ENCODE results near the gene ARHGAP6. TPM values are rescaled to one million over a fixed set of nuclear protein-coding genes. Genes with fewer than 3 reads are reported as not detected.
A peak's percentile ranks its signal among the peaks of the same experiment; 100 is the strongest.

The ARHGAP6 gene
- total RNA-seq, 1 donor from 2014 or later: 3.1 TPM

GRCh38 chrX:11137543-11138139 is 528.1 kb downstream of the ARHGAP6 start:
- H3K27me3 ChIP-seq (ENCODE audit: low read depth): no peaks in the 10 kb centered on the region
- no peaks in the 10 kb centered on the region for H3K36me3 ChIP-seq
- no peaks in the 10 kb centered on the region for H3K4me1 ChIP-seq
- no peaks in the 10 kb centered on the region for H3K9me3 ChIP-seq (replicated peaks)
- intact Hi-C loops (cut with micrococcal nuclease): no loop called here
- no peak overlapping the region for H3K27ac ChIP-seq (replicated peaks)
- DNase-seq: no peak
- peak; percentile 68 for TF ChIP-seq CTCF (IDR thresholded peaks at IDR 0.05; ENCODE audit: borderline replicate concordance)
- H3K4me3 ChIP-seq: no peak overlapping the region

GRCh38 chrX:11135564-11136185 is 530.0 kb downstream of the ARHGAP6 start:
- no peak overlapping the region for H3K27ac ChIP-seq (replicated peaks)
- no peaks in the 10 kb centered on the region for H3K27me3 ChIP-seq (ENCODE audit: low read depth)
- no peak for TF ChIP-seq CTCF (IDR thresholded peaks at IDR 0.05; ENCODE audit: borderline replicate concordance)
- no peak overlapping the region for H3K4me3 ChIP-seq
- H3K4me1 ChIP-seq: no peaks in the 10 kb centered on the region
- intact Hi-C loops (cut with micrococcal nuclease): no loop called here
- no peaks in the 10 kb centered on the region for H3K9me3 ChIP-seq (replicated peaks)
- DNase-seq: no peak
- no peaks in the 10 kb centered on the region for H3K36me3 ChIP-seq

- intact Hi-C loops (cut with micrococcal nuclease): no loop called here
Observed at GRCh38 chrX:11131146-11131545, 534.6 kb downstream of the ARHGAP6 start.

GRCh38 chrX:11130136-11130535 is 535.6 kb downstream of the ARHGAP6 start:
- intact Hi-C loops (cut with micrococcal nuclease): no loop called here
- H3K4me1 ChIP-seq: no peaks in the 10 kb centered on the region

More at GRCh38 chrX:11131146-11131545, 534.6 kb downstream of the ARHGAP6 start:
- H3K4me3 ChIP-seq: no peak overlapping the region
- DNase-seq: no peak
- no peaks in the 10 kb centered on the region for H3K4me1 ChIP-seq
- H3K27me3 ChIP-seq (ENCODE audit: low read depth): no peaks in the 10 kb centered on the region
- H3K27ac ChIP-seq (replicated peaks): no peak overlapping the region
- no peaks in the 10 kb centered on the region for H3K9me3 ChIP-seq (replicated peaks)
- H3K36me3 ChIP-seq: no peaks in the 10 kb centered on the region
- no peak for TF ChIP-seq CTCF (IDR thresholded peaks at IDR 0.05; ENCODE audit: borderline replicate concordance)

GRCh38 chrX:11129534-11130105 is 536.1 kb downstream of the ARHGAP6 start:
- Histone ChIP-seq H3K9me3 (replicated peaks) (no peaks in the 10 kb centered on the region), H3K27ac (replicated peaks) (no peak overlapping the region), H3K4me3 (no peak overlapping the region), H3K36me3 (no peaks in the 10 kb centered on the region), H3K4me1 (no peaks in the 10 kb centered on the region), H3K27me3 (ENCODE audit: low read depth) (no peaks in the 10 kb centered on the region)
- no peak for DNase-seq
- no peak for TF ChIP-seq CTCF (IDR thresholded peaks at IDR 0.05; ENCODE audit: borderline replicate concordance)
- intact Hi-C loops (cut with micrococcal nuclease): no loop called here

More at GRCh38 chrX:11130136-11130535, 535.6 kb downstream of the ARHGAP6 start:
- no peak for TF ChIP-seq CTCF (IDR thresholded peaks at IDR 0.05; ENCODE audit: borderline replicate concordance)
- DNase-seq: no peak
- Histone ChIP-seq H3K9me3 (replicated peaks) (no peaks in the 10 kb centered on the region), H3K27ac (replicated peaks) (no peak overlapping the region), H3K36me3 (no peaks in the 10 kb centered on the region), H3K27me3 (ENCODE audit: low read depth) (no peaks in the 10 kb centered on the region), H3K4me3 (no peak overlapping the region)
